Measurements from ENCODE around the gene NFYA.

- TF ChIP-seq, protein P1, sequence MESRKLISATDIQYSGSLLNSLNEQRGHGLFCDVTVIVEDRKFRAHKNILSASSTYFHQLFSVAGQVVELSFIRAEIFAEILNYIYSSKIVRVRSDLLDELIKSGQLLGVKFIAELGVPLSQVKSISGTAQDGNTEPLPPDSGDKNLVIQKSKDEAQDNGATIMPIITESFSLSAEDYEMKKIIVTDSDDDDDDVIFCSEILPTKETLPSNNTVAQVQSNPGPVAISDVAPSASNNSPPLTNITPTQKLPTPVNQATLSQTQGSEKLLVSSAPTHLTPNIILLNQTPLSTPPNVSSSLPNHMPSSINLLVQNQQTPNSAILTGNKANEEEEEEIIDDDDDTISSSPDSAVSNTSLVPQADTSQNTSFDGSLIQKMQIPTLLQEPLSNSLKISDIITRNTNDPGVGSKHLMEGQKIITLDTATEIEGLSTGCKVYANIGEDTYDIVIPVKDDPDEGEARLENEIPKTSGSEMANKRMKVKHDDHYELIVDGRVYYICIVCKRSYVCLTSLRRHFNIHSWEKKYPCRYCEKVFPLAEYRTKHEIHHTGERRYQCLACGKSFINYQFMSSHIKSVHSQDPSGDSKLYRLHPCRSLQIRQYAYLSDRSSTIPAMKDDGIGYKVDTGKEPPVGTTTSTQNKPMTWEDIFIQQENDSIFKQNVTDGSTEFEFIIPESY (IDR thresholded peaks at IDR 0.05), result no peak
- TF ChIP-seq CTCF (IDR thresholded peaks at IDR 0.05; ENCODE audit: low read depth, low read length, missing input control) (no peak), TAF1 (conservative IDR thresholded peaks at IDR 0.05) (no peak), RAD21 (IDR thresholded peaks at IDR 0.05) (no peak)
Measured at GRCh38 chr6:41032830-41033229, 39.9 kb upstream of the NFYA start.
